GM12878 (cell line): ENCODE results near the gene TRIM41. TPM values are rescaled to one million over a fixed set of nuclear protein-coding genes. Genes with fewer than 3 reads are reported as not detected.

Source experiments
- CHD1 ChIP-seq: IDR thresholded peaks from 2 replicates; pipeline ENCODE4 v1.6.1; 2012; ENCODE audit warnings: low read depth, low read length, improper control_type of control experiment
- CTCF ChIP-seq, 3 experiments: IDR thresholded peaks in 2 of 3; conservative IDR thresholded peaks in 1 of 3; 2 replicates each; pipeline ENCODE4 v1.5.1; 2011; ENCODE audit warnings: low read depth in 3 of 3, low read length in 3 of 3, mild to moderate bottlenecking in 3 of 3, control low read depth in 2 of 3, moderate library complexity in 2 of 3, inconsistent platforms in 1 of 3, mixed read lengths in 1 of 3; ENCODE audit not compliant: control insufficient read depth in 2 of 3, insufficient read depth in 1 of 3; ENCODE audit errors: extremely low read depth in 1 of 3
- CUX1 ChIP-seq: IDR thresholded peaks from 2 replicates; pipeline ENCODE4 v1.6.1; 2012; ENCODE audit warnings: improper control_type of control experiment, low read depth, low read length; ENCODE audit not compliant: insufficient replicate concordance
- ESRRA ChIP-seq: IDR thresholded peaks from 2 replicates; pipeline ENCODE4 v1.6.1; 2012; ENCODE audit warnings: mild to moderate bottlenecking, low read length, improper control_type of control experiment
- HCFC1 ChIP-seq: fragments of 150-350 bp; IDR thresholded peaks from 2 replicates; pipeline ENCODE4 v1.6.1; 2014; ENCODE audit warnings: low read length
- IRF5 ChIP-seq: fragments of 450-650 bp; IDR thresholded peaks from 2 replicates; pipeline ENCODE4 v1.6.1; 2017; ENCODE audit warnings: borderline replicate concordance
- MAX ChIP-seq: IDR thresholded peaks from 2 replicates; pipeline ENCODE4 v1.6.1; 2012; ENCODE audit warnings: low read depth, low read length, improper control_type of control experiment
- MLLT1 ChIP-seq: fragments of 450-650 bp; IDR thresholded peaks from 2 replicates; pipeline ENCODE4 v1.6.1; 2016; ENCODE audit warnings: mild to moderate bottlenecking
- POU2F2 ChIP-seq: IDR thresholded peaks from 3 replicates; pipeline ENCODE4 v1.6.1; 2011; ENCODE audit warnings: low read depth, mild to moderate bottlenecking, low read length, borderline replicate concordance
- RELA ChIP-seq: fragments of 450-650 bp; IDR thresholded peaks from 2 replicates; pipeline ENCODE4 v1.8.0; 2014; ENCODE audit warnings: borderline replicate concordance; ENCODE audit not compliant: partially characterized antibody
- SPI1 ChIP-seq: IDR thresholded peaks from 2 replicates; pipeline ENCODE4 v1.6.1; 2011; ENCODE audit warnings: low read depth, mild to moderate bottlenecking, low read length, moderate library complexity, borderline replicate concordance; ENCODE audit not compliant: insufficient read depth
- SUZ12 ChIP-seq: fragments of 200-600 bp; sonication (generic); IDR thresholded peaks from one replicate; pipeline ENCODE4 v1.6.1; 2018; ENCODE audit warnings: antibody characterized with exemption, mild to moderate bottlenecking; ENCODE audit not compliant: unreplicated experiment
- USF2 ChIP-seq: IDR thresholded peaks from 2 replicates; pipeline ENCODE4 v1.6.1; 2011; ENCODE audit warnings: low read depth, low read length, improper control_type of control experiment, borderline replicate concordance
- polyA plus RNA-seq, 11 experiments: library from polyadenylated mRNA; depleted of rRNA in 4 of 11; unstranded in 6 of 11; stranded (reverse) in 5 of 11; fragments of >200 nt; fragmentation: Nextera tagmentation in 4 of 11; fragmentation: Illumina TruSeq in 1 of 11; extraction: Ambion mirVana in 4 of 11; extraction: Trizol in 1 of 11; gene quantifications; 1 replicate in 1 of 11; 2 replicates in 10 of 11; pipeline versions ENCODE4 v1.2.1 to v1.2.3, GENCODE V29; 2011 to 2016; ENCODE audit warnings: inconsistent platforms in 2 of 11, missing spikeins in 2 of 11, low read depth in 1 of 11
- total RNA-seq, 4 experiments: library from RNA; depleted of rRNA in 3 of 4; stranded (reverse); fragments of >200 nt in 3 of 4; fragmentation: Illumina TruSeq in 1 of 4; extraction: Trizol in 1 of 4; gene quantifications; 2 replicates each; pipeline versions ENCODE4 v1.2.1 to v1.2.3, GENCODE V29; 2013 to 2021

Gene TRIM41
- total and polyA plus RNA-seq, 10 of the 15 experiments (the other 5 are each of a cell fraction or from before 2014, with no cell fraction given): 1.0 to 28.9 (median 10.6) TPM

GRCh38 chr5:181190711-181191525 lies 32.2 kb upstream of the TRIM41 start (continued):
- peak; percentile 38; the same call in 1 of the 2 replicates for TF ChIP-seq IRF5
- no peak for TF ChIP-seq ESRRA
- no peak for TF ChIP-seq CHD1
- no peak for TF ChIP-seq SUZ12
- TF ChIP-seq HCFC1: no peak
- TF ChIP-seq USF2: no peak
- TF ChIP-seq MLLT1: peak; percentile 37; the same call in 1 of the 2 replicates
- TF ChIP-seq MAX: peak; percentile 50
- TF ChIP-seq CUX1: no peak
- peak; percentile 34 to 45 (median 42) for TF ChIP-seq CTCF (IDR thresholded peaks at IDR 0.05 in 2 of 3, conservative IDR thresholded peaks at IDR 0.05 in 1 of 3; ENCODE audit: control insufficient read depth in 2 of 3, extremely low read depth in 1 of 3, insufficient read depth in 1 of 3, low read depth in 3 of 3, low read length in 3 of 3)
- no peak for TF ChIP-seq RELA
- TF ChIP-seq SPI1: no peak; the same call in 1 of the 2 replicates
- TF ChIP-seq POU2F2: no peak
